ENCODE data around the gene LCORL. TPM values are rescaled to one million over a fixed set of nuclear protein-coding genes. Genes with fewer than 3 reads are reported as not detected.
"Not testable (repeated sequence)": the region's sequence is repeated elsewhere in the genome, so short reads cannot be mapped to it uniquely, and the experiment has no call there.

The LCORL gene
- total RNA-seq, 2 donors from 2014 or later = 16.5 to 20.7 TPM

- no peak for DNase-seq
- Histone ChIP-seq H3K27ac (no peak overlapping the region), H3K9me3 (no peaks in the 10 kb centered on the region), H3K4me1 (no peaks in the 10 kb centered on the region), H3K36me3 (no peaks in the 10 kb centered on the region), H3K27me3 (no peaks in the 10 kb centered on the region), H3K4me3 (no peak overlapping the region), H3K9ac (ENCODE audit: low read depth in 2 of 2, low read length in 2 of 2) (no peak overlapping the region)
- TF ChIP-seq CTCF (IDR thresholded peaks at IDR 0.05) = no peak
- intact Hi-C loops (cut with DNase I) = no loop called here
Observed at GRCh38 chr4:17869327-17869726, 152.2 kb downstream of the LCORL start.

- no peaks in the 10 kb centered on the region for H3K4me1 ChIP-seq
- H3K9ac ChIP-seq (ENCODE audit: low read depth in 2 of 2, low read length in 2 of 2) = no peak overlapping the region
- no peak for TF ChIP-seq CTCF (IDR thresholded peaks at IDR 0.05)
- H3K9me3 ChIP-seq = no peaks in the 10 kb centered on the region
- no peak for DNase-seq
- no peak overlapping the region for H3K4me3 ChIP-seq
- intact Hi-C loops (cut with DNase I) = no loop called here
- no peak overlapping the region for H3K27ac ChIP-seq
- H3K27me3 ChIP-seq = no peaks in the 10 kb centered on the region
- H3K36me3 ChIP-seq = no peaks in the 10 kb centered on the region
Observed at GRCh38 chr4:17867276-17867675, 154.3 kb downstream of the LCORL start.

- no peaks in the 10 kb centered on the region for H3K4me1 ChIP-seq
Observed at GRCh38 chr4:17866810-17867209, 154.7 kb downstream of the LCORL start.

GRCh38 chr4:17865866-17866363 lies 155.6 kb downstream of the LCORL start:
- no peak overlapping the region for H3K9ac ChIP-seq (ENCODE audit: low read depth in 2 of 2, low read length in 2 of 2)
- intact Hi-C loops (cut with DNase I) = no loop called here
- DNase-seq = no peak
- H3K27me3 ChIP-seq = no peaks in the 10 kb centered on the region
- no peaks in the 10 kb centered on the region for H3K36me3 ChIP-seq
- TF ChIP-seq CTCF (IDR thresholded peaks at IDR 0.05) = no peak
- no peaks in the 10 kb centered on the region for H3K9me3 ChIP-seq
- H3K4me3 ChIP-seq = no peak overlapping the region
- no peak overlapping the region for H3K27ac ChIP-seq
- H3K4me1 ChIP-seq = no peaks in the 10 kb centered on the region

More at GRCh38 chr4:17866810-17867209, 154.7 kb downstream of the LCORL start:
- no peak for DNase-seq
- TF ChIP-seq CTCF (IDR thresholded peaks at IDR 0.05) = no peak
- H3K36me3 ChIP-seq = no peaks in the 10 kb centered on the region
- intact Hi-C loops (cut with DNase I) = no loop called here
- no peaks in the 10 kb centered on the region for H3K9me3 ChIP-seq
- no peak overlapping the region for H3K27ac ChIP-seq
- H3K9ac ChIP-seq (ENCODE audit: low read depth in 2 of 2, low read length in 2 of 2) = no peak overlapping the region
- H3K4me3 ChIP-seq = no peak overlapping the region
- no peaks in the 10 kb centered on the region for H3K27me3 ChIP-seq

GRCh38 chr4:17861906-17862305 lies 159.6 kb downstream of the LCORL start:
- DNase-seq; H3K4me1 ChIP-seq; H3K36me3 ChIP-seq; intact Hi-C loops (cut with DNase I); H3K27ac ChIP-seq; H3K9ac ChIP-seq (ENCODE audit: low read depth in 2 of 2, low read length in 2 of 2); H3K27me3 ChIP-seq; H3K4me3 ChIP-seq; H3K9me3 ChIP-seq: not testable (repeated sequence)

- H3K27me3 ChIP-seq = no peaks in the 10 kb centered on the region
- DNase-seq = no peak
- H3K9me3 ChIP-seq = no peaks in the 10 kb centered on the region
- no peak overlapping the region for H3K9ac ChIP-seq (ENCODE audit: low read depth in 2 of 2, low read length in 2 of 2)
- no peak overlapping the region for H3K27ac ChIP-seq
- H3K36me3 ChIP-seq = no peaks in the 10 kb centered on the region
- intact Hi-C loops (cut with DNase I) = no loop called here
- no peak for TF ChIP-seq CTCF (IDR thresholded peaks at IDR 0.05)
- H3K4me3 ChIP-seq = no peak overlapping the region
- H3K4me1 ChIP-seq = no peaks in the 10 kb centered on the region
Observed at GRCh38 chr4:17859793-17860406, 161.7 kb downstream of the LCORL start.

All from colonic mucosa (tissue), 4 donors.